K562 (cell line): ENCODE data around the gene NOD1. TPM values are rescaled to one million over a fixed set of nuclear protein-coding genes. Genes with fewer than 3 reads are reported as not detected.

Experiments used
- ATAC-seq: fragments of 200-7000 bp; cut with Tn5 transposase; 3 replicates; pipeline ENCODE4 v1.9.1; 2020; ENCODE audit warnings: moderate library complexity
- BruUV-seq: library from RNA; stranded (reverse); fragments of 400-500 nt; replicated peaks from 2 replicates; lab custom pipeline; 2021; lab: Mats Ljungman, UMichigan
- CTCF ChIA-PET: fragments of 300-600 bp; formaldehyde crosslinking; extraction: SDS; loops from one replicate; lab custom pipeline; 2021; ENCODE audit warnings: low intra/inter-chr PET ratio; lab: Yijun Ruan, JAX
- POLR2A ChIA-PET: fragments of 300-600, 350-650 bp; sonication (Branson Sonifier 250); formaldehyde crosslinking; extraction: SDS; loops from one replicate; lab custom pipeline; 2021; ENCODE audit warnings: antibody characterized with exemption, inconsistent platforms; lab: Yijun Ruan, JAX
- DNase-seq, 4 experiments: peaks; one replicate each; pipeline versions ENCODE4 v3.0.0 to v3.0.0-alpha.2; 2011 to 2018; ENCODE audit warnings: low spot score in 3 of 4, mixed read lengths in 3 of 4; ENCODE audit errors: extremely low read depth in 1 of 4
- FAIRE-seq: peaks from 2 replicates; lab custom pipeline; 2011; peaks lifted over from hg19 to GRCh38; lab: Jason Lieb, UNC
- H2AFZ ChIP-seq: 2 replicates; pipeline ENCODE4 v1.6.0; 2011; ENCODE audit warnings: low read depth, low read length, control low read depth, inconsistent platforms
- H3K27ac ChIP-seq: fragments of 200-600 bp; 3 replicates; pipeline ENCODE4 v1.8.0; 2011; ENCODE audit warnings: low read depth, mild to moderate bottlenecking, control low read depth, inconsistent platforms, low read length, moderate library complexity, mixed read lengths; ENCODE audit errors: extremely low read depth
- H3K27me3 ChIP-seq, 2 experiments: fragments of 300-600 bp in 1 of 2; 2 replicates in 1 of 2; 3 replicates in 1 of 2; pipeline versions ENCODE4 v1.6.0 to v1.8.0; 2011; ENCODE audit warnings: inconsistent platforms in 2 of 2, low read length in 2 of 2, mild to moderate bottlenecking in 1 of 2, mixed read lengths in 1 of 2, moderate library complexity in 1 of 2; ENCODE audit not compliant: control insufficient read depth in 2 of 2, insufficient read depth in 2 of 2
- H3K36me3 ChIP-seq: fragments of 300-600 bp; 3 replicates; pipeline ENCODE4 v1.8.0; 2011; ENCODE audit warnings: mild to moderate bottlenecking, low read length, inconsistent platforms; ENCODE audit not compliant: control insufficient read depth, insufficient read depth
- H3K4me1 ChIP-seq, 2 experiments: fragments of 200-600 bp in 1 of 2; replicated peaks in 1 of 2; 2 replicates in 1 of 2; 3 replicates in 1 of 2; pipeline versions ENCODE4 v1.5.1 to v1.8.0; 2011; ENCODE audit warnings: inconsistent platforms in 2 of 2, low read length in 2 of 2, mild to moderate bottlenecking in 1 of 2, mixed read lengths in 1 of 2, moderate library complexity in 1 of 2; ENCODE audit not compliant: control insufficient read depth in 2 of 2, insufficient read depth in 2 of 2
- H3K4me2 ChIP-seq: 2 replicates; pipeline ENCODE4 v1.6.1; 2011; ENCODE audit warnings: low read length, control low read depth, inconsistent platforms, mixed read lengths; ENCODE audit not compliant: insufficient read depth
- H3K4me3 ChIP-seq: fragments of 200-600 bp; sonication (generic), shearing (Covaris generic); 2 replicates; pipeline ENCODE4 v1.5.1; 2016; ENCODE audit warnings: control low read depth, inconsistent platforms
- H3K79me2 ChIP-seq: fragments of 200-600 bp; 3 replicates; pipeline ENCODE4 v1.8.0; 2011; ENCODE audit warnings: low read length, inconsistent platforms; ENCODE audit not compliant: control insufficient read depth, insufficient read depth
- H3K9ac ChIP-seq, 2 experiments: 2 replicates each; pipeline versions ENCODE4 v1.6.0 to v1.6.1; 2011; ENCODE audit warnings: low read depth in 2 of 2, low read length in 2 of 2, control low read depth in 1 of 2, inconsistent platforms in 1 of 2, mild to moderate bottlenecking in 1 of 2, mixed read lengths in 1 of 2; ENCODE audit not compliant: insufficient read depth in 1 of 2
- H3K9me1 ChIP-seq: one replicate; pipeline ENCODE4 v1.6.0; 2011; ENCODE audit warnings: inconsistent platforms, mild to moderate bottlenecking, low read length, moderate library complexity; ENCODE audit not compliant: control insufficient read depth, insufficient read depth
- H3K9me3 ChIP-seq: replicated peaks from 2 replicates; pipeline ENCODE4 v1.5.1; 2011; ENCODE audit warnings: low read depth, low read length, inconsistent platforms; ENCODE audit not compliant: control insufficient read depth, insufficient read depth
- H4K20me1 ChIP-seq: replicated peaks from 2 replicates; pipeline ENCODE4 v1.6.1; 2011; ENCODE audit warnings: low read length, inconsistent platforms, mixed read lengths; ENCODE audit not compliant: control insufficient read depth, insufficient read depth
- ATF7 ChIP-seq: fragments of 450-650 bp; IDR thresholded peaks from 2 replicates; pipeline ENCODE4 v1.7.1; 2014; ENCODE audit warnings: mild to moderate bottlenecking, moderate library complexity
- BCOR ChIP-seq: fragments of 450-650 bp; IDR thresholded peaks from 2 replicates; pipeline ENCODE4 v1.6.1; 2016
- EZH2 ChIP-seq: IDR thresholded peaks from 2 replicates; pipeline ENCODE4 v1.6.1; 2012; ENCODE audit warnings: low read depth, mild to moderate bottlenecking, inconsistent platforms, low read length, borderline replicate concordance
- NKRF ChIP-seq: fragments of 450-650 bp; IDR thresholded peaks from 2 replicates; pipeline ENCODE4 v1.6.1; 2016; ENCODE audit warnings: borderline replicate concordance
- TOE1 ChIP-seq, 2 experiments: fragments of 450-650 bp in 1 of 2; sonication (generic) in 1 of 2; formaldehyde crosslinking in 1 of 2; IDR thresholded peaks; 2 replicates each; pipeline versions ENCODE4 v1.7.1 to v1.8.0; 2016 to 2022; ENCODE audit warnings: borderline replicate concordance in 2 of 2, mild to moderate bottlenecking in 2 of 2, antibody characterized with exemption in 1 of 2, inconsistent platforms in 1 of 2, low read depth in 1 of 2, missing genetic modification reagents in 1 of 2, moderate library complexity in 1 of 2
- ZNF408 ChIP-seq: fragments of 250-450 bp; sonication (Bioruptor Pico); IDR thresholded peaks from 2 replicates; pipeline ENCODE4 v1.4.0; 2020; ENCODE audit warnings: low read depth, mild to moderate bottlenecking, moderate library complexity
- ZSCAN32 ChIP-seq: fragments of 450-650 bp; formaldehyde crosslinking; IDR thresholded peaks from 2 replicates; pipeline ENCODE4 v1.4.0; 2020; ENCODE audit warnings: mild to moderate bottlenecking, moderate library complexity
- WGBS: fragments of 100-300 bp; shearing (Covaris generic); methylation state at CpG from one replicate; pipeline ENCODE4 v1.1.6; 2016; ENCODE audit warnings: low coverage, mixed read lengths; ENCODE audit not compliant: insufficient coverage; ENCODE audit errors: missing lambda C conversion rate; 5-methylcytosine and 5-hydroxymethylcytosine counted together
- in situ Hi-C: fragments of 300-500 bp; cut with MboI; formaldehyde crosslinking; loops from 4 replicates; pipeline ENCODE4 v1.15.0; 2018; ENCODE audit warnings: inconsistent platforms, mixed read lengths
- intact Hi-C: fragments of 100-400 bp; cut with micrococcal nuclease; formaldehyde crosslinking; loops from 2 replicates; pipeline ENCODE4 v1.14.2; 2022
- polyA plus RNA-seq, 8 experiments: library from polyadenylated mRNA; depleted of rRNA in 4 of 8; stranded (reverse) in 5 of 8; unstranded in 3 of 8; fragments of >200 nt; fragmentation: Nextera tagmentation in 2 of 8; fragmentation: Illumina TruSeq in 1 of 8; extraction: Ambion mirVana in 2 of 8; extraction: Trizol in 1 of 8; gene quantifications; 2 replicates each; pipeline versions ENCODE4 v1.2.1 to v1.2.3, GENCODE V29; 2011 to 2014; ENCODE audit warnings: inconsistent platforms in 1 of 8, missing spikeins in 1 of 8
- total RNA-seq, 7 experiments: library from RNA; depleted of rRNA in 6 of 7; stranded (reverse); fragments of >200 nt in 6 of 7; fragmentation: Illumina TruSeq in 2 of 7; extraction: Trizol in 2 of 7; gene quantifications; 2 replicates each; pipeline versions ENCODE4 v1.2.1 to v1.2.3, GENCODE V29; 2011 to 2021; ENCODE audit warnings: low replicate concordance in 1 of 7

Gene NOD1
- total and polyA plus RNA-seq, 9 of the 15 experiments (the other 6 are each of a cell fraction or from before 2014, with no cell fraction given) = 0.34 to 7.1 (median 4.7) TPM

DNA sequence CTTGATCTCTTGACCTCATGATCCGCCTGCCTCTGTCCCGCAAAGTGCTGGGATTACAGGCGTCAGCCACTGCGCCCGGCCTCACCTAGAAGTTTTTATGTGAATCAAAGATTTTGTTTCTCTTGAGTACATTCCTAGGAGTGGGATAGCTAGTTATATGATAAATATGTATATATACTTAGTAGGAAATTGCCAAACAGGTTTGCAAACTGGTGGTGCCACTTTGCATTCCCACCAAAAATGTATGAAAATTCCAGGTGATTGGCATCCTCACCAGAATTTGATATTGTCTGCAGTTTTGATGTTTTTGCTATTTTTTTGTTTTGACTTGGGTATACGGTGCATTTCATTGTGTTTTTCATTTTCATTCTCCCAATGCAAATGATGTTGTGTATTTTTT, 86.8 kb downstream of the NOD1 start:
- in situ Hi-C loops (no loop called here), intact Hi-C loops (no loop called here)
- no peaks in the 10 kb centered on the region for H3K27me3 ChIP-seq
- ChIA-PET POLR2A (interaction anchor here (1.3 kb wide), 1 partner anchor 25 kb away, joined by 4 read pairs; no protein-coding TSS in a partner anchor), CTCF (no interaction called here)
- no peaks in the 10 kb centered on the region for H3K9me1 ChIP-seq
- no peak overlapping the region for H3K9ac ChIP-seq
- FAIRE-seq = no peak
- no peak overlapping the region for H3K4me2 ChIP-seq
- DNase-seq = no peak
- H3K36me3 ChIP-seq = no peaks in the 10 kb centered on the region
- H3K27ac ChIP-seq = no peak overlapping the region
- no peaks in the 10 kb centered on the region for H3K9me3 ChIP-seq
- H3K4me3 ChIP-seq = no peak overlapping the region
- no peak overlapping the region for H2AFZ ChIP-seq
- no peak for ATAC-seq
- BruUV-seq = no TSS peak
- no peaks in the 10 kb centered on the region for H3K79me2 ChIP-seq
- TF ChIP-seq ZSCAN32 (CRISPR knock-in tag) (no peak), ATF7 (no peak), NKRF (no peak), ZNF408 (CRISPR knock-in tag) (no peak), BCOR (no peak), TOE1 (IDR thresholded peaks at IDR 0.05; ENCODE audit: borderline replicate concordance) (no peak), TOE1 (CRISPR knock-in tag; IDR thresholded peaks at IDR 0.05; ENCODE audit: borderline replicate concordance, low read depth) (no peak), EZH2 (no peak)
- TF ChIP-seq, all 486 proteins: peak for 0
- no peaks in the 10 kb centered on the region for H3K4me1 ChIP-seq
- WGBS = 77% methylated on average over 6 of the region's 6 CpGs
- H4K20me1 ChIP-seq = no peaks in the 10 kb centered on the region
